Ovary (tissue), 3 donors: ENCODE measurements around the gene FAM193A.

Experiments used
- EP300 ChIP-seq: sonication (generic); formaldehyde crosslinking; IDR thresholded peaks from one replicate; pipeline ENCODE4 v1.6.1; 2017; ENCODE audit warnings: antibody characterized with exemption
- POLR2A ChIP-seq: fragments of 450-650 bp; IDR thresholded peaks from one replicate; pipeline ENCODE4 v1.6.1; 2017; ENCODE audit warnings: antibody characterized with exemption, mild to moderate bottlenecking, moderate library complexity
- TF ChIP-seq, protein P1 (sequence below), 3 donors: fragments of 450-650 bp in 2 of 3; fragments of 200-600 bp in 1 of 3; IDR thresholded peaks; one replicate each; pipeline versions ENCODE4 v1.5.1 to v1.8.0; 2016 to 2022; ENCODE audit warnings: antibody characterized with exemption in 3 of 3, mild to moderate bottlenecking in 1 of 3
- donor health status: DM: no; HTN: no; CAD: no.

DNA sequence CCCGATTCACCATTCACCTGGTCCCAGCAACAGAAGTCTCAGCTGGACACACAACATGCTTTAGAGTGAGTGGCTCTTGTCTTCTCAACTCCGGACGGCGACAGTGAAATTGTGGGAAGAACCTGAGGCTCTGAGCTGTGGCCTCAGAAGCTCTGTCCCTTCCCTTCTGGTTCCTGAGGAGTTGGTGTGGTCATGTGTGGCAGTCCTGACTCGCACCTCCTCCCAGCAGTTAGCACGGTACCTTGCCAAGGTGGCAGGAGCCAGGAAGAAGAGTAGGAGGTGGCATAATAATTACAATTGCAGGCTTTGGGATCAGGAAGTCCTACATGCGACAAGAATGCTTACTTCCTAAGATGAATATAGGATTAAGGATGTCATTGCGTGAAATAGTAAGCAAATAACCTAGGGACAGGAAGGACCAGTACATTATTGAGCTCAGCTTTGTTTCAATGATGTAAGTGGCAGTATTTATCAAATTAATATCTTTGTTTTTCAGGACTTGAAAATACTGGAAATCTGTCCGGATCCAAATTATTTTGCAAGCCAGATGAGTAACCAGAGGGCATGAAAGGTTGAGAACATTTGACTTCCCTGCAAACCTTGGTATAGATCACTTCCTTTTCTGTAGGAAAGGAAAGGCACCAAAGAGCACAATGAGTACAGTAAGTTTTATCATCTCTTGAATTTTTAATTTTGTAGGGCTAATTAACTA lies 46.5 kb upstream of the FAM193A start:
- TF ChIP-seq, protein P1, sequence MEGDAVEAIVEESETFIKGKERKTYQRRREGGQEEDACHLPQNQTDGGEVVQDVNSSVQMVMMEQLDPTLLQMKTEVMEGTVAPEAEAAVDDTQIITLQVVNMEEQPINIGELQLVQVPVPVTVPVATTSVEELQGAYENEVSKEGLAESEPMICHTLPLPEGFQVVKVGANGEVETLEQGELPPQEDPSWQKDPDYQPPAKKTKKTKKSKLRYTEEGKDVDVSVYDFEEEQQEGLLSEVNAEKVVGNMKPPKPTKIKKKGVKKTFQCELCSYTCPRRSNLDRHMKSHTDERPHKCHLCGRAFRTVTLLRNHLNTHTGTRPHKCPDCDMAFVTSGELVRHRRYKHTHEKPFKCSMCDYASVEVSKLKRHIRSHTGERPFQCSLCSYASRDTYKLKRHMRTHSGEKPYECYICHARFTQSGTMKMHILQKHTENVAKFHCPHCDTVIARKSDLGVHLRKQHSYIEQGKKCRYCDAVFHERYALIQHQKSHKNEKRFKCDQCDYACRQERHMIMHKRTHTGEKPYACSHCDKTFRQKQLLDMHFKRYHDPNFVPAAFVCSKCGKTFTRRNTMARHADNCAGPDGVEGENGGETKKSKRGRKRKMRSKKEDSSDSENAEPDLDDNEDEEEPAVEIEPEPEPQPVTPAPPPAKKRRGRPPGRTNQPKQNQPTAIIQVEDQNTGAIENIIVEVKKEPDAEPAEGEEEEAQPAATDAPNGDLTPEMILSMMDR (IDR thresholded peaks at IDR 0.05) = no peak
- TF ChIP-seq POLR2A (no peak), EP300 (no peak)
